Epithelial cell of alveolus of lung (primary cell): ENCODE data around the gene HDAC3. TPM values are rescaled to one million over a fixed set of nuclear protein-coding genes. Genes with fewer than 3 reads are reported as not detected.

Experiments used
- total RNA-seq: library from RNA; depleted of rRNA; stranded (reverse); fragments of >200 nt; gene quantifications from 2 replicates; pipeline ENCODE4 v1.2.1, GENCODE V29; 2015

Gene HDAC3
- 49.8 and 53.3 TPM in 2 replicates for total RNA-seq

DNA sequence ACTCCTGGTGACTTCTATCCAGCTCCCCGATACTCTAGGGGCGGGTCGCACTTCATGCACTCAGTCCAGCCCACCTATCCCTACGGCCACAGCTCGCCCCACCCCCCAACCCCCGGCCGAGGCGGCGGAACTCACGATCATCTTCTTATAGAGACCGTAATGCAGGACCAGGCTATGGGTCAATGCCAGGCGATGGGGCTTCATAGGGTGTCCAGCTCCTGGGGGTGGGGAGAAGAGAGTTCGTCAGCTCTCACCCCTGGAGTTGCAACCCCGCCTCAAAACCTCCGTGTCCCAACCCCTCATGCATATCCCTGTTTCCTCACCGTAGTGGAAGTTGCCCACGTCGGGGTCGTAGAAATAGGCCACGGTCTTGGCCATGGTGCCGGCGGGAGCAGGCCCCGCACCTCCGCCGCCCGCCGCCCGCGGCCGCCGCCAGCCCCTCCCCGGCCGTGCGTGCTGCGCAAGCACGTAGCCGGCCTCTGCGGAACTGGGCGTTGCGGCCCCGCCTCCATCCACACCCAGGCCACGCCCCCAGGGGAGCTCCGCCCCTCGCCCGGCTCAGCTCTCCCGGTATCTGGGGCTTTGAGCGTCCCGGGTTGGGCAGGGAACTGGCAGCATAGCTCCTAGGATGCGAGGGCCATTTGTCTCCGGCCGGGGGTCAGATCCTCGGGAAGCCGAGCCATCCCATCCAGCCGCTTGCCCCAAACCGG, at the start of gene HDAC3, which contains the start of gene RELL2:
TSS of gene HDAC3 (minus strand) at position 437 of the 710 bp plus-strand sequence. CDS start at position 378, 59 bp downstream.
TSS of gene RELL2 (plus strand) at position 585 of the 710 bp plus-strand sequence. CDS start 1,229 bp downstream, outside the sequence.

DNA sequence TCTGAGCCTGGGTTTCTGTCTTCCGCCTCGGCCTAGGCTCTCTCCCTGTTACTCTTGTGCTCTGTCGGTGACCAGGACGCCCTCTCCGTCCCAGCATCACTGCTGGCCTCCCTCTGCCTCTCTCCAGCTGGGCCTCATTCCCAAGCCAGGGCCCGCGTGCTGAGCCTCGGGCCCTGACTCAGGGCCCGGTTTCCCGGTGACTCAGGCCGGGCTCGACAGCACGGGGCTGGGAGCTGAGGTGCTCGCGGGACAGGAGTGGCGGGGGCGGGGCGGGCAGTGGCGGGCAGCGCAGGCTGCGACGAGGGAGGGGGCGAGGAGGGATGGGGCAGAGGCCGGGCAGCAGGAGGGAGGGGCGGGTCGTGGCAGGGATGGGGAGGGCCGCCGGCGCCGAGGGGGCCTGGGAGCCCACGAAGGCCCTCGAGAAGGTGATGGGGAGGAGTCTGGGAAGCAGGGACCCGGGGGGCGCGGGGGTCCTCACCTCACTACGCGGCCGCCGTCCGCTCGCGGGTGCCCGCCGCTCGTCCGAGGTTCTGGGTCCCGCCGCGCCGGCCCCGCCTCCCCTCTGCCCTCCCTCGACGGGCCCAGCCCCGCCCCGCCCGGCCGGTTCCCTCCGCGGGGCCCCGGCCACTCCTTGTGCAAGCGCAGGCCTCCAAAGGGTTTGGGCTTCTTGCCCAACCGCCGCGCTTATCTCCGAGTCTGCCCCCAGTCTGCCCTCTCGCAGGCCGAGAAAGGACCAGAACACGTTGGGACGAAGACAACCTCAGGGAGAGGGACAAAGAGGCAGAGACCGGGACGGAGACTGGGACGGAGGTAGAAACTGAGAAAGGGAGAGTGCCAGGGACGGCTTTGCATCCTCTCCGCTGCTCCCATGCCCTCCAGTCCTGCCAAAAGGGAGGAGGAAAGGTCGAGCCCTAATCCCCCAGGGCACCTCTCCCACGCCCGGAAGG, 45.3 kb upstream of the HDAC3 start, which contains the start of gene ARAP3:
TSS of gene ARAP3 (minus strand) at position 536 of the 947 bp plus-strand sequence. CDS start 1,744 bp downstream, outside the sequence.

DNA sequence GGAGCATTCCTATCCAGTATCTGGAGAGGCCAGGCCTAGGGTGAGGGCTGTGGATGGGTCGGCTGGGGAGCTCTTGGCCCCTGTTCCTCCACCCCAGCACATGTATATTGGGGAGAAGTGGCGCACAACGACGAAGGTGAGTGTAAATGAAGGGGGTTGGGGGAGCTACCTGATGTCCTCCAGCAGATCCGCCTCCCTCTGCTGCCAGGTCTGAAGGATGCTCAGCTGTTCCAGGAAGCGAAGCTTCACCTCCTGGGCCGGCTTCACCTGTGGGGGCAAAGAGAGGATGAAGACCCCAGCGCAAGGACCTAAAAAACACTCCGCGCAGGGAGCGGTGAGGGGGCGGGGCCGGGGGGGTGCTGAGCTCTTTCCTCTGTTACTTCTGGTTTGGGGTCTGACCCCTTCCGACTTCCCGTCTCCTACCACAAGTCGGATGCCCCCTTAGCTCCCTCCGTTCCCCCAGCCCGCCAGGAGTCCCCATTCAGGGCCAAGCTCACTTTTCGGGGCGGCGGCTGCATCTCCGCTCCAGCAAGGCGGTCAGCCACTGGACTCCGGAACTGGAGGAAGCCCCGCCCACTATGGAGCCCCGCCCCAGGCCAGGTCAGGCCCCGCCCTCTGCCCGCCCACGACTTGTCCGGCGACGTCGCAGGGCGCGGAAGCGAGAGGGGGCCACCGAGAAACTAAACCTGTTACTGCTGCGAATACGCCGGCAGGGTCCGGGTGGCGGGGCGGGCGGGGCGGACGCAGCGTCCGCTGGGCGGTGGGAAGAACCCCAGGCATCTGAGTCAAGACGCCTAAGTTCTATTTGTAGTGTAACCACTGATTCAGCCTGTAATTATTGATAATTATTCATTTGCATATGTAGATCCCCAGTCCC, 14.4 kb upstream of the HDAC3 start, which contains the start of gene FCHSD1:
TSS of gene FCHSD1 (minus strand) at position 568 of the 877 bp plus-strand sequence. CDS start at position 518, 50 bp downstream.

DNA sequence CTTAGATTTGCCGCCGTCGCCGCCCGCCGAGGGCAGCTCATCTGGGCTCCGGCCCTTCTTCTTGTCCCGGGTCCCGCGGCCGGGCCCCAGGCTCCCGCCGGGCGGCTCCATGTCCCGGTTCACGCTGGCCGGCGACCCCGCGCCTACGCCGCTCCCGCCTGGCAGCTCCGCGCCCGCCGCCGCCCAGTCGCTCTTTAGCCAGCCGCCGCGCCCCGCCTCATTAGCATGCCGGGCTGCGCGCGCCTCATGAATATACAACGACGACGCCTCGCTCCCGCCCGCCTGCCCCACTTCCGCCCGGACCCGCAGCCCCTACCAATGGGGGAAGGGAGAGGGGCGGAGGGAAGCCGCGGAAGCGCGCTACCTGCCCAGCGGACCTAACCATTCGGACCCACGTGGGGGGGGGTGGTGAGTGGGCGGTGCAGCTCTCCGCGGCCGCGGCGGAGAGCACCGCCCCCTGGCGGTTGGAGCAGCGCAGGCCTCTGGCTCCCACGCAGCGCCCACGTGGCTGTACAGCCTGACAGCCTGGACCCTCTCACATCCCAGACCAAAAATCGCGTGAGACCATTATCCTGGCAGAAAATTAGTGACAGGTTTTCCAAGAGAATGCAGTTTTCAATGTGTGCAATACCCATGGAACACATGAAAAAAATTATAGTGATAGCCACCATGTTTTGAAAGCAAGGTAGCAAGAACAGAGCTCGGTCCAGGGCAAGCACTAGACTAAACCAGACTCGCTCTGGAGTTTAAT, 17.7 kb downstream of the HDAC3 start, which contains the start of gene DIAPH1:
TSS of gene DIAPH1 (minus strand) at position 197 of the 751 bp plus-strand sequence. CDS start at position 111, 86 bp downstream.

Other genes starting within 250 kb of the HDAC3 start
- gene PCDHGB4, start 249.2 kb downstream of the HDAC3 start, total RNA-seq, result 3.7 and 9.3 TPM in 2 replicates
- 0.65 and 1.2 TPM in 2 replicates for gene PCDHGA8, start 244.2 kb downstream of the HDAC3 start, total RNA-seq
- 7.6 and 13.0 TPM in 2 replicates for gene PCDHGB5, start 238.9 kb downstream of the HDAC3 start, total RNA-seq
- 1.4 and 7.8 TPM in 2 replicates for gene PCDHGA9, start 234.1 kb downstream of the HDAC3 start, total RNA-seq
- gene PCDHGB6, start 228.8 kb downstream of the HDAC3 start, total RNA-seq, result 1.2 and 5.7 TPM in 2 replicates
- 3.4 and 11.8 TPM in 2 replicates for gene PCDHGA10, start 223.9 kb downstream of the HDAC3 start, total RNA-seq
- gene PCDHGB7, start 219.2 kb downstream of the HDAC3 start, total RNA-seq, result 7.2 and 23.6 TPM in 2 replicates
- gene PCDHGA11, start 215.8 kb downstream of the HDAC3 start, total RNA-seq, result 5.9 and 13.7 TPM in 2 replicates
- gene PCDHGA12, start 206.3 kb downstream of the HDAC3 start, total RNA-seq, result 10.2 and 17.4 TPM in 2 replicates
- gene PCDHGC3, start 160.9 kb downstream of the HDAC3 start, total RNA-seq, result 51.5 and 161 TPM in 2 replicates
- gene PCDHGC4, start 151.8 kb downstream of the HDAC3 start, total RNA-seq, result 0.13 and 3.1 TPM in 2 replicates
- 0.78 and 1.1 TPM in 2 replicates for gene PCDHGC5, start 147.8 kb downstream of the HDAC3 start, total RNA-seq
- gene DIAPH1, start 17.8 kb downstream of the HDAC3 start, total RNA-seq, result 25.1 and 49.1 TPM in 2 replicates
- 2.4 and 3.7 TPM in 2 replicates for gene RELL2, start 148 bp upstream of the HDAC3 start, total RNA-seq
- gene FCHSD1, start 14.6 kb upstream of the HDAC3 start, total RNA-seq, result 11.1 and 12.2 TPM in 2 replicates
- 8.0 and 16.4 TPM in 2 replicates for gene ARAP3, start 45.4 kb upstream of the HDAC3 start, total RNA-seq
- 1.4 and 7.4 TPM in 2 replicates for gene PCDH1, start 241.6 kb upstream of the HDAC3 start, total RNA-seq